D721Med (cell line): Measurements from ENCODE around the gene ERN1.

Source experiments
- DNase-seq: peaks from one replicate; pipeline ENCODE4 v3.0.0; 2011; ENCODE audit warnings: low spot score; ENCODE audit not compliant: insufficient read length
- FAIRE-seq: peaks from 2 replicates; lab custom pipeline; 2011; peaks lifted over from hg19 to GRCh38; lab: Jason Lieb, UNC
- TF ChIP-seq, protein P1 (sequence below): IDR thresholded peaks from 2 replicates; pipeline ENCODE4 v1.5.1; 2012; ENCODE audit warnings: mild to moderate bottlenecking, control low read depth; ENCODE audit not compliant: insufficient read depth; ENCODE audit errors: missing control alignments

Gene ERN1

DNA sequence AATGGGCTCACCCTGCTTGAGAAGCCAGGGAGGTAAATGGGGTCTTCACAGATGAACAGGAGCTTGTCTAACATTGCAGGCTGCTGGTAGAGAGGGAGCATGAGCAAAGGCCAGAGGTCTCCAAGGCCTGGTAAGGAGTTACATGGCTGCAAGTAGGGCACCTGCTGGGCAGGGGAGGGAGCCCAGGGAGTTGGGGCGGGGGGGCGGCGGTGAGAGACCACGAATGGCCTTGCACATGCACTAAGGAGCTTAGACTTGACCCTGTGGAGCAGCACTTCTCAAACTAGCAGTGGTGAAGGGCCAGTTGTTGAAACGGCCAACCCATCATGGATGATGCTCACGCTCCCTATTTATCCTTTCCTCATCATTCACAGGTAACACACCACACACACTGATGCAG, 38.4 kb downstream of the ERN1 start:
- TF ChIP-seq, protein P1, sequence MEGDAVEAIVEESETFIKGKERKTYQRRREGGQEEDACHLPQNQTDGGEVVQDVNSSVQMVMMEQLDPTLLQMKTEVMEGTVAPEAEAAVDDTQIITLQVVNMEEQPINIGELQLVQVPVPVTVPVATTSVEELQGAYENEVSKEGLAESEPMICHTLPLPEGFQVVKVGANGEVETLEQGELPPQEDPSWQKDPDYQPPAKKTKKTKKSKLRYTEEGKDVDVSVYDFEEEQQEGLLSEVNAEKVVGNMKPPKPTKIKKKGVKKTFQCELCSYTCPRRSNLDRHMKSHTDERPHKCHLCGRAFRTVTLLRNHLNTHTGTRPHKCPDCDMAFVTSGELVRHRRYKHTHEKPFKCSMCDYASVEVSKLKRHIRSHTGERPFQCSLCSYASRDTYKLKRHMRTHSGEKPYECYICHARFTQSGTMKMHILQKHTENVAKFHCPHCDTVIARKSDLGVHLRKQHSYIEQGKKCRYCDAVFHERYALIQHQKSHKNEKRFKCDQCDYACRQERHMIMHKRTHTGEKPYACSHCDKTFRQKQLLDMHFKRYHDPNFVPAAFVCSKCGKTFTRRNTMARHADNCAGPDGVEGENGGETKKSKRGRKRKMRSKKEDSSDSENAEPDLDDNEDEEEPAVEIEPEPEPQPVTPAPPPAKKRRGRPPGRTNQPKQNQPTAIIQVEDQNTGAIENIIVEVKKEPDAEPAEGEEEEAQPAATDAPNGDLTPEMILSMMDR = no peak
- DNase-seq = no peak
- no peak for FAIRE-seq

DNA sequence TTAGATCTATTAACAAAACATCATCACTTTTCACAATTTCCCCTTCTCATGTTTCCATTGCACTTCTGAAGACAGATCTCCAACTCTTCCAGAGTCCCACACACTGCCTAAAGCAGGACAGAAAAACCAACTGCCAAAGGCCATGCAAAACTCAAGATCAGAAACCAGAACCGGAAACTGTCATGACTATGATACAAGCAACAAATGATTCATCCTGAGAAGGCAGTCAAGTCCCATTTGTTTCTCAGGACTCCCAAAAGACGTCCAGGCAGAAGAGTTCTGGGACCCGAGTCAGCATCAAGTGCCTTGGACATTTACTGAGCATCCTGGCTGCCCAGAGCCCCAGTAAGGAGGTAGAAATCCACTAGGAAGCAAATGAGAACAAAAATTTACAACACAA, 38.8 kb downstream of the ERN1 start:
- TF ChIP-seq, protein P1 = no peak
- no peak for DNase-seq
- no peak for FAIRE-seq

DNA sequence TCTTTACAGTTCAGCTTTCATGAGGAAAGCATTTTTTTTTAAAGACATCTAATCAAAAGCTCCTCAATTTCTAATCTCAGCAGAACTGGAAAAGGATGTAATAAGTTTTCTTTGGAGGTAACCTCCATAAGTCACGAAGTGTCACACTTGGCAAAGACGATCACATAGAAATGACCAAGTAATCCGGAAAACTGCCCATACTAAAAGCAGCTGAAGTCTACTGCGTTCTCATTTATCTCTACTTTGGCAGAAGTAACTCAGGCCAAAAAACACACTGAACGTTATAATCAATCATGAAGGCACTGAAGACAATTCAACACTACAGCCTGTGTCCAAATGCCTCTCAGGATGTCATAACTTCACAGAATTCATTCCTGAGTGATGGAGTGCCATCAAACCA, 39.8 kb downstream of the ERN1 start:
- TF ChIP-seq, protein P1 = no peak
- FAIRE-seq (no peak), DNase-seq (no peak)

DNA sequence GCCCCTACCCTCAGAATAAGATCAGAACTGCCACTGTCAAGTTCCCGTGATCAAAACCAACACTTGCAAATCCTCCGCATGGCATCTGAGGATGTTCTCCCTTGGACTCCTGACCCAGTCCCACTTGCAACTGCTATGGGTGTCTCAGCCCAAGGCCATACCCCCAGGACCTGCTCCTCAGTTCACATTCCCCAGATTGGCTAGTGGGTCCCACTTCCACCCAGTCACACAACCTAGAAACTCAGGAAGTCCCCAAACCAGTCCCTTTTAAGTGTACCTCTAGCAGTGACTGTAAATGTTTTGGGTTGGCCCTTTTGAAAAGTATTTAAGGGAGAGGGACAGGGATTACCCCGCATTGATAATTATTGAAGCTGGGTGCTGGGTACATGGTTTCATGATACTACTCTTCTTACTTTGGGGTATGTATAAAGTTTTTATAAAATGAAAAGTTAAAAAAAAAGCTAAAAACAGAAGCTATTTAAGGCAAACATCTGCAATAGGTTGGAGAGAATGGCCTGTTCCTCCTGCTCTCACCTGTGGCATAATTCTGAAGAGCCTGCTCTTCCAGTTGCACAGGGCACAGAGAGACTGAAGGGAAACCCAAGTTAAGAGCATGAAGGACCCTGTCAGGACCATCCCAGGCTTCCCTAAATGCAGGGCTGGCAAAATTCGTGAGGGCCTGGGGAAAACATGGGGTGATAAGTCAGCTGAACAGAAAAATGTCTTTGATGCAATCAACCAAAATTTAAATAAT, 42.5 kb downstream of the ERN1 start:
- FAIRE-seq = no peak
- no peak for DNase-seq
- TF ChIP-seq, protein P1 = no peak

DNA sequence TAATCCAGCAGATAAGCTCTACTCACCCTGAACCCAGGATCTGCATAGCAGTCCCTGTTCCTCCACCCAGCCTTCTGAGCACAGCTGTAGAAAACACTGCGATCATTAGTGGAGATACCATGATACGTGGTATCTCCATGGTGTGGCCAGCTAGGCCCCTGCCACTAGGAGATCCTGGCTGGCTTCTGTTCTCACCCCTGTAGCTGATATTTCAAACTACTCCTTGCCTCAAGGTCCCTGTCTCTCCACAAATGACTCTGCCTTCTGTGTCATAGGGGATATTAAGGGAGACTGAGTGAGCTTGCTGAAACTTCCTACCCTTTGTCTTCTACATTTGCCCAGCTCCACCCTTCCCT, 44.3 kb downstream of the ERN1 start:
- DNase-seq = no peak
- no peak for FAIRE-seq
- TF ChIP-seq, protein P1 = no peak

DNA sequence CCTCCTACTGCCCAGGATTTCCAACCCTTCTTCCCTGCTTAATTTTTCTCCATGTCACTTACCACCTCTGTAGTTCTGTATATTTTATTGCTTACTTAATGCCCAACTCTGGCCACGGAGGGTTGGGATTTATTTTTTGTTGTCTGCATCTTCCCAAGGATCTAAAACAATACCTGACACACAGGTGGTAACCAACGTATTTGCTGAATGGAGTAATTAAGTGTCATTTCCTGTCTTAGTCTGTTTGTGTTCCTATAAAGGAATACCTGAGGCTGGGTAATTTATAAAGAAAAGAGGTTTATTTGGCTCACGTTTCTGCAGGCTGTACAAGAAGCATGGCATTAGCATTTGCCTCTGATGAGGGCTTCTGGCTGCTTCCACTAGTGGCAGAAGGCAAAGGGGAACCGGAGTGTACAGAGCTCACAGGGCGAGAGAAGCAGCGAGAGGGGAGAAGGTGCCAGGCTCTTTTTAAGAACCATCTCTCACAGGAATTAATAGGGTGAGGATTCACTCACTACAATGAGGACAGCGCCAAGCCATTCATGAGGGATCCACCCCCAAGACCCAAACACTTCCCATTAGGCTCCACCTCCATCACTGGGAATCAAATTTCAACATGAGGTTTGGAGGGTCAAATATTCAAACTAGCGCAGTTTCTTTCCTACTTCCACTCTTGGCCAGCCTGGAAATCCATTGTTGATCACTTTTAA, 44.8 kb downstream of the ERN1 start:
- DNase-seq (no peak), FAIRE-seq (no peak)
- TF ChIP-seq, protein P1 = no peak
